Esophagus muscularis mucosa (tissue), 4 donors: ENCODE results near the gene STIL. TPM values are rescaled to one million over a fixed set of nuclear protein-coding genes. Genes with fewer than 3 reads are reported as not detected.

Source experiments
- DNase-seq: peaks from one replicate; pipeline ENCODE4 v3.0.0-alpha.2; 2017; ENCODE audit errors: extremely low spot score
- H3K27ac ChIP-seq, 4 donors: fragments of 200-600 bp; sonication (generic); replicated peaks in 1 of 4; 1 replicate in 3 of 4; 2 replicates in 1 of 4; pipeline ENCODE4 v1.5.1; 2016 to 2019; ENCODE audit warnings: mild to moderate bottlenecking in 1 of 4
- H3K27me3 ChIP-seq, 4 donors: fragments of 200-600 bp; sonication (generic); one replicate each; pipeline versions ENCODE4 v1.5.1 to v1.6.0; 2016 to 2019
- H3K36me3 ChIP-seq, 4 donors: fragments of 200-600 bp; sonication (generic); one replicate each; pipeline ENCODE4 v1.5.1; 2016 to 2019
- H3K4me1 ChIP-seq, 4 donors: fragments of 200-600 bp; sonication (generic); one replicate each; pipeline ENCODE4 v1.5.1; 2016 to 2019
- H3K4me3 ChIP-seq, 4 donors: fragments of 200-600 bp; sonication (generic); 1 replicate in 2 of 4; 2 replicates in 2 of 4; pipeline ENCODE4 v1.5.1; 2016 to 2019; ENCODE audit warnings: mild to moderate bottlenecking in 4 of 4, moderate library complexity in 1 of 4
- H3K9me3 ChIP-seq, 4 donors: fragments of 200-600 bp; sonication (generic); 1 replicate in 3 of 4; 2 replicates in 1 of 4; pipeline ENCODE4 v1.5.1; 2016 to 2019
- EP300 ChIP-seq: sonication (generic); formaldehyde crosslinking; IDR thresholded peaks from one replicate; pipeline ENCODE4 v1.6.1; 2017; ENCODE audit warnings: antibody characterized with exemption
- POLR2A ChIP-seq: fragments of 450-650 bp; IDR thresholded peaks from one replicate; pipeline ENCODE4 v1.6.1; 2017; ENCODE audit warnings: antibody characterized with exemption, moderate library complexity, mild to moderate bottlenecking, low read depth
- POLR2AphosphoS5 ChIP-seq, 2 donors: sonication (generic); formaldehyde crosslinking; IDR thresholded peaks; one replicate each; pipeline ENCODE4 v1.6.1; 2017; ENCODE audit warnings: antibody characterized with exemption in 2 of 2
- WGBS: methylation state at CpG from one replicate; pipeline ENCODE4 v1.1.5; 2018; 5-methylcytosine and 5-hydroxymethylcytosine counted together
- intact Hi-C: fragments of 100-400 bp; cut with DNase I; formaldehyde crosslinking; loops from one replicate; pipeline ENCODE4 v1.15.1; 2023
- total RNA-seq, 4 donors: library from RNA; depleted of rRNA; stranded (reverse); fragments of >200 nt; gene quantifications; one replicate each; pipeline versions ENCODE4 v1.1.0 to v1.2.1, GENCODE V29; 2016
- TF ChIP-seq, protein P1 (sequence below), 3 experiments: fragments of 200-600 bp in 2 of 3; fragments of 450-650 bp in 1 of 3; sonication (generic) in 2 of 3; IDR thresholded peaks; one replicate each; pipeline ENCODE4 v1.5.1; 2017 to 2019; ENCODE audit warnings: antibody characterized with exemption in 3 of 3, mild to moderate bottlenecking in 2 of 3, moderate library complexity in 1 of 3

The STIL gene
- total RNA-seq, 4 donors from 2014 or later = 0.06 to 2.5 (median 0.78) TPM

DNA sequence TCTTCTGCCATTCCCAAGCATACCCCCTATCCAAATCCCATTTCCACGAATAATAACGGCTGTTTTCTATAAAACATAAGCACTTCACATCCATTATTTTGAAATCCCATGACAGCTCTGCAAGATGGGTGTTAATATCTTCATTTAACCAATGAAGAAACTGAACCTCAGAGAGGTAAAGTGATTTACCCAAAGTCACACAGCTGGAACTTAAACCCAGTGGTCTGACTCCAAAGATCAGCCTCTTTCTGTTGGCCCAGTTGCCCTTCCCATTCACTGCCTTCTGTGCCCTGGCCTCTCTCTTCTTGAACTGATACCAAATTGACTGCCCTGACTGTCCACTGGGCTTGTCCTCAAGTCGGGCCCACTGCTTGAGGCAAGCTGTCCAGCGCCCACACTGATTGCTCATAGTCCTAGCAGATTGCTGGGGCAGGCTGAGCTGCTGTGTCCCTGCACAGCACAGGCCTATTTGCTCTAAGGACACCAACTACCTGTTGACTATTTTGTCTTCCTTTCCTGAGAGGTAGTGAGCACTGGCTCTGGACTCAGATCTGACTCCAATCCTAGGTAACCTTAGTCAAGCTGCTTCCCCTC, 101.2 kb downstream of the STIL start:
- intact Hi-C loops = no loop called here
- TF ChIP-seq, protein P1, sequence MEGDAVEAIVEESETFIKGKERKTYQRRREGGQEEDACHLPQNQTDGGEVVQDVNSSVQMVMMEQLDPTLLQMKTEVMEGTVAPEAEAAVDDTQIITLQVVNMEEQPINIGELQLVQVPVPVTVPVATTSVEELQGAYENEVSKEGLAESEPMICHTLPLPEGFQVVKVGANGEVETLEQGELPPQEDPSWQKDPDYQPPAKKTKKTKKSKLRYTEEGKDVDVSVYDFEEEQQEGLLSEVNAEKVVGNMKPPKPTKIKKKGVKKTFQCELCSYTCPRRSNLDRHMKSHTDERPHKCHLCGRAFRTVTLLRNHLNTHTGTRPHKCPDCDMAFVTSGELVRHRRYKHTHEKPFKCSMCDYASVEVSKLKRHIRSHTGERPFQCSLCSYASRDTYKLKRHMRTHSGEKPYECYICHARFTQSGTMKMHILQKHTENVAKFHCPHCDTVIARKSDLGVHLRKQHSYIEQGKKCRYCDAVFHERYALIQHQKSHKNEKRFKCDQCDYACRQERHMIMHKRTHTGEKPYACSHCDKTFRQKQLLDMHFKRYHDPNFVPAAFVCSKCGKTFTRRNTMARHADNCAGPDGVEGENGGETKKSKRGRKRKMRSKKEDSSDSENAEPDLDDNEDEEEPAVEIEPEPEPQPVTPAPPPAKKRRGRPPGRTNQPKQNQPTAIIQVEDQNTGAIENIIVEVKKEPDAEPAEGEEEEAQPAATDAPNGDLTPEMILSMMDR (IDR thresholded peaks at IDR 0.05) = no peak
- no peak for TF ChIP-seq POLR2A
- Histone ChIP-seq H3K9me3 (no peaks in the 10 kb centered on the region), H3K27ac (peak overlapping the region in 3 of 4 donors; percentile 17 to 59 (median 18)), H3K27me3 (peaks cover 0 to 28% (median 0%) of the 10 kb centered on the region in 4 donors), H3K36me3 (no peaks in the 10 kb centered on the region), H3K4me1 (peaks cover 0 to 16% (median 12%) of the 10 kb centered on the region in 4 donors), H3K4me3 (no peak overlapping the region)
- 86% methylated on average over 4 of the region's 4 CpGs for WGBS
- DNase-seq = no peak

DNA sequence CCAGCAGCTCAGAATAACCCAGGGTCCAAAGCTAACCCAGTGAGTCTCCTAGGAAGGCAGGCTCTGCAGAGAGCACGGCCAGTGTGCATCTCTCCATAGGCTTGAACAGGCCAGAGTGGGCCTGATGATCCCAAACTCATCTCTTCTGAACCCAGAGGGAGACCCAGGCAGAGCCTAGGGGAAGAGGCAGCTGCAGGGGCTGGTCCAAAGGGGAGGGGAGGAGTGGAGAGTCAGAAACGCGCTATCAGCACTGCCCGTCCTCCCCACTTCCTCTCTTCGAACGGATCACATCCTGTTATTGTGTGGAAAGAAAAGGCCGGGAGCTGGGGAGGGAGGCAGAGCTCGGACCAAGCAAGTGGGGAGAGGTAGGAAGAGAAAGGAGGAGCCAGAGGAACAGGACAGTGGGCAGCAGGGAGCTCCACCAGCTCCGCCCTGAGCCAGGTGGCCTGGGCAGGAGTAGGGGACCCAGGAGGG, 102.1 kb downstream of the STIL start:
- DNase-seq = no peak
- Histone ChIP-seq H3K4me1 (peaks cover 0 to 16% (median 12%) of the 10 kb centered on the region in 4 donors), H3K4me3 (no peak overlapping the region), H3K27ac (peak overlapping the region in 3 of 4 donors; percentile 17 to 59 (median 18)), H3K27me3 (peaks cover 0 to 30% (median 0%) of the 10 kb centered on the region in 4 donors), H3K36me3 (no peaks in the 10 kb centered on the region), H3K9me3 (no peaks in the 10 kb centered on the region)
- WGBS = 39% methylated on average over 9 of the region's 9 CpGs
- intact Hi-C loops = no loop called here
- peak; percentile 42 to 62 for TF ChIP-seq POLR2AphosphoS5 (IDR thresholded peaks at IDR 0.05)
- TF ChIP-seq, protein P1 (IDR thresholded peaks at IDR 0.05) = no peak

DNA sequence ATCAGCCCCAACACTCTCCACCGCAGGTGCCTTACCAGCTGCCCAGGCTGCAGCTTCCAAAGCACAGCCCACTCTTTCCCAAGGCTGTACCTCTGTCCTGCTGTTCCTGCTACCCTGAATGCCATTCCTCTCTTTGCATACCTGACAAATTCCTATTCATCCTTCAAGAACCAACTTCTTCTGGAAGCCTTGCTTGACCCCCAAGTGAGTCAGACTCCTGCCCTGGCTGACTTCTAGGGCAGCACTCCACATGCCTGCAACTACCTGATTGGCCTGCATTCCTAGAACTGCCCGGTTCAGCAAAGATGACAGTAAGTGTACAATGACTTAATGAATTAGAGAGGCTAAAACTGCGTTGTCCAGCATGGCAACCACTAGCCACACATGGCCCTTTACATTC, 103.3 kb downstream of the STIL start:
- Histone ChIP-seq H3K36me3 (no peaks in the 10 kb centered on the region), H3K4me3 (no peak overlapping the region), H3K4me1 (peaks cover 0 to 16% (median 12%) of the 10 kb centered on the region in 4 donors), H3K9me3 (no peaks in the 10 kb centered on the region), H3K27ac (no peak overlapping the region), H3K27me3 (peaks cover 0 to 35% (median 0%) of the 10 kb centered on the region in 4 donors)
- intact Hi-C loops = no loop called here
- no peak for TF ChIP-seq POLR2AphosphoS5 (IDR thresholded peaks at IDR 0.05)
- no peak for TF ChIP-seq POLR2A
- TF ChIP-seq EP300 = no peak
- TF ChIP-seq, protein P1 (IDR thresholded peaks at IDR 0.05) = no peak
- DNase-seq = no peak
- WGBS = 89% methylated on average over 3 of the region's 3 CpGs

GRCh38 chr1:47209725-47210325, 104.1 kb downstream of the STIL start:
- peaks cover 0 to 43% (median 0%) of the 10 kb centered on the region in 4 donors for H3K27me3 ChIP-seq
- 78% methylated on average over 3 of the region's 3 CpGs for WGBS
- H3K4me1 ChIP-seq = peaks cover 0 to 16% (median 12%) of the 10 kb centered on the region in 4 donors
- H3K4me3 ChIP-seq = no peak overlapping the region
- H3K27ac ChIP-seq = no peak overlapping the region
- TF ChIP-seq POLR2A (no peak), POLR2AphosphoS5 (IDR thresholded peaks at IDR 0.05) (no peak), EP300 (no peak)
- TF ChIP-seq, protein P1 (IDR thresholded peaks at IDR 0.05) = no peak
- DNase-seq = no peak
- no peaks in the 10 kb centered on the region for H3K36me3 ChIP-seq
- no peaks in the 10 kb centered on the region for H3K9me3 ChIP-seq
- intact Hi-C loops = no loop called here
